Natural killer cell (primary cell): Measurements from ENCODE around the gene ACOT11. TPM values are rescaled to one million over a fixed set of nuclear protein-coding genes. Genes with fewer than 3 reads are reported as not detected.

Experiments used
- ATAC-seq, 3 donors: fragments of 150-1000 bp in 2 of 3; fragments of 200-7000 bp in 1 of 3; cut with Tn5 transposase; 1 replicate in 1 of 3; 2 replicates in 2 of 3; pipeline ENCODE4 v1.10.0; 2021; ENCODE audit warnings: mild to moderate bottlenecking in 2 of 3, moderate library complexity in 2 of 3
- DNase-seq, 2 donors: peaks; one replicate each; pipeline versions ENCODE4 v3.0.0 to v3.0.0-alpha.2; 2013 to 2021; ENCODE audit warnings: mixed read lengths in 1 of 2
- H3K27ac ChIP-seq: one replicate; pipeline ENCODE4 v1.5.1; 2013; ENCODE audit warnings: mild to moderate bottlenecking, low read length
- H3K27me3 ChIP-seq: one replicate; pipeline ENCODE4 v1.6.1; 2013; ENCODE audit warnings: low read length; ENCODE audit not compliant: control insufficient read depth, insufficient read depth
- H3K36me3 ChIP-seq: one replicate; pipeline ENCODE4 v1.6.1; 2013; ENCODE audit warnings: low read length; ENCODE audit not compliant: control insufficient read depth, insufficient read depth
- H3K4me1 ChIP-seq: one replicate; pipeline ENCODE4 v1.6.1; 2013; ENCODE audit warnings: low read length; ENCODE audit not compliant: control insufficient read depth, insufficient read depth
- H3K4me3 ChIP-seq: one replicate; pipeline ENCODE4 v1.5.1; 2013; ENCODE audit warnings: low read length
- H3K9me3 ChIP-seq: one replicate; pipeline ENCODE4 v1.6.1; 2013; ENCODE audit warnings: low read length; ENCODE audit not compliant: control insufficient read depth, insufficient read depth
- H3K27ac Mint-ChIP-seq, 2 donors: one replicate each; pipeline ENCODE4 v1.8.0; 2022; ENCODE audit warnings: mild to moderate bottlenecking in 2 of 2, mixed read lengths in 2 of 2, moderate library complexity in 1 of 2
- H3K27me3 Mint-ChIP-seq, 2 donors: one replicate each; pipeline ENCODE4 v1.8.0; 2022; ENCODE audit warnings: low read depth in 2 of 2, mixed read lengths in 2 of 2
- H3K36me3 Mint-ChIP-seq: one replicate; pipeline ENCODE4 v1.8.0; 2022; ENCODE audit warnings: mixed read lengths
- H3K4me1 Mint-ChIP-seq, 2 donors: one replicate each; pipeline ENCODE4 v1.8.0; 2022; ENCODE audit warnings: mixed read lengths in 2 of 2
- H3K4me3 Mint-ChIP-seq: one replicate; pipeline ENCODE4 v1.8.0; 2022; ENCODE audit warnings: mild to moderate bottlenecking, moderate library complexity, mixed read lengths
- H3K9me3 Mint-ChIP-seq, 2 donors: one replicate each; pipeline ENCODE4 v1.8.0; 2022; ENCODE audit warnings: mixed read lengths in 2 of 2
- WGBS: methylation state at CpG from one replicate; pipeline ENCODE4 v1.1.7; 2013; ENCODE audit warnings: missing lambda C conversion rate; ENCODE audit not compliant: insufficient coverage; 5-methylcytosine and 5-hydroxymethylcytosine counted together
- intact Hi-C: fragments of 100-400 bp; cut with micrococcal nuclease; formaldehyde crosslinking; loops from one replicate; pipeline ENCODE4 v1.14.2; 2022
- total RNA-seq, 4 donors: library from RNA; stranded (reverse); fragments of 120-200 nt in 1 of 4; gene quantifications; one replicate each; pipeline versions ENCODE4 v1.2.3 to v1.2.4, GENCODE V29; 2013 to 2022
- TF ChIP-seq, protein P1 (sequence below): fragments of 200-600 bp; IDR thresholded peaks from one replicate; pipeline ENCODE4 v1.8.0; 2022; ENCODE audit warnings: antibody characterized with exemption

The ACOT11 gene
- total RNA-seq, 3 donors from 2014 or later (not counting 1 experiment from before 2014, with no cell fraction given) = 0.61 to 1.2 (median 0.85) TPM

DNA sequence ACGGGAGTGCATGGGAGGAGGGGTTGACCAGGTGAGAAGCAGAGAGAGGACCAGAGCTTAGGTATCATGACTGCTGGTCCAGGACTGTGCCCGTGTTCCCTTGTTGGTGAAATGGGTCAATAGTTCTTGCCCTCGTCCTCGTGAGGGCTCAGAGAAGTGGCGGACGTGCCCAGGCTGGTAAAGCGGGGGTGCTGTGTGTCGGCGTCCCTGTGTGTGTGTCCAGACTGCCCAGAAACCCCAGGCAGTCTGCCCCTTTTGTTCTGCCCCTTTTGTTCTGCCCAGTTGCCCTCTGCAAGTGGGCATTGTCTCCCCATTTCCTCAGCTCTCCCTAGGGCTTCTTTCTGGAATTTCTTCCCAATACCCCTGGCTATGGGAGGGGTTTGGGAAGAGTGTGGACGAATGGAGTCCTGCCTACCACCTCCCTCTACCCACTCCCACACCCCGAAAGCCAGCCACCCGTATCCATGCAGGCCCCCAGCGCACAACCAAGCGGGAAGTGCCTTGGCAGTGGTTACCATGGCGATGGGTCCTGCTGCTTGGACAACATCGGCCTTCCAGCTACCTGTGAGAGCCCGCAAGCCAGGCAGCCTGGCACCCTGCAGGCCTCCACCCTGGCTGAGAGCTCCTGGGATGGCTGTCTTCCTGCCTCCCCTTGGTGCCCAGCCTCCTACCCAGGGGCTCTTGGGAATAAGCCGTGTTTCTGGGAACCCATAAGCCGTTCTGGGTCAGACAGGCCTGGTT lies 34.7 kb downstream of the ACOT11 start:
- H3K27ac ChIP-seq = no peak overlapping the region
- H3K9me3 ChIP-seq = no peaks in the 10 kb centered on the region
- no peak overlapping the region for H3K4me3 Mint-ChIP-seq
- H3K27ac Mint-ChIP-seq = no peak overlapping the region
- ATAC-seq (no peak), DNase-seq (no peak)
- no peaks in the 10 kb centered on the region for H3K36me3 ChIP-seq
- no peak overlapping the region for H3K4me3 ChIP-seq
- H3K27me3 Mint-ChIP-seq = no peaks in the 10 kb centered on the region
- H3K4me1 ChIP-seq = no peaks in the 10 kb centered on the region
- H3K36me3 Mint-ChIP-seq = no peaks in the 10 kb centered on the region
- H3K9me3 Mint-ChIP-seq = no peaks in the 10 kb centered on the region
- no peaks in the 10 kb centered on the region for H3K27me3 ChIP-seq
- WGBS = 89% methylated on average over 18 of the region's 19 CpGs
- intact Hi-C loops = no loop called here
- TF ChIP-seq, protein P1, sequence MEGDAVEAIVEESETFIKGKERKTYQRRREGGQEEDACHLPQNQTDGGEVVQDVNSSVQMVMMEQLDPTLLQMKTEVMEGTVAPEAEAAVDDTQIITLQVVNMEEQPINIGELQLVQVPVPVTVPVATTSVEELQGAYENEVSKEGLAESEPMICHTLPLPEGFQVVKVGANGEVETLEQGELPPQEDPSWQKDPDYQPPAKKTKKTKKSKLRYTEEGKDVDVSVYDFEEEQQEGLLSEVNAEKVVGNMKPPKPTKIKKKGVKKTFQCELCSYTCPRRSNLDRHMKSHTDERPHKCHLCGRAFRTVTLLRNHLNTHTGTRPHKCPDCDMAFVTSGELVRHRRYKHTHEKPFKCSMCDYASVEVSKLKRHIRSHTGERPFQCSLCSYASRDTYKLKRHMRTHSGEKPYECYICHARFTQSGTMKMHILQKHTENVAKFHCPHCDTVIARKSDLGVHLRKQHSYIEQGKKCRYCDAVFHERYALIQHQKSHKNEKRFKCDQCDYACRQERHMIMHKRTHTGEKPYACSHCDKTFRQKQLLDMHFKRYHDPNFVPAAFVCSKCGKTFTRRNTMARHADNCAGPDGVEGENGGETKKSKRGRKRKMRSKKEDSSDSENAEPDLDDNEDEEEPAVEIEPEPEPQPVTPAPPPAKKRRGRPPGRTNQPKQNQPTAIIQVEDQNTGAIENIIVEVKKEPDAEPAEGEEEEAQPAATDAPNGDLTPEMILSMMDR = no peak
- H3K4me1 Mint-ChIP-seq = no peaks in the 10 kb centered on the region

DNA sequence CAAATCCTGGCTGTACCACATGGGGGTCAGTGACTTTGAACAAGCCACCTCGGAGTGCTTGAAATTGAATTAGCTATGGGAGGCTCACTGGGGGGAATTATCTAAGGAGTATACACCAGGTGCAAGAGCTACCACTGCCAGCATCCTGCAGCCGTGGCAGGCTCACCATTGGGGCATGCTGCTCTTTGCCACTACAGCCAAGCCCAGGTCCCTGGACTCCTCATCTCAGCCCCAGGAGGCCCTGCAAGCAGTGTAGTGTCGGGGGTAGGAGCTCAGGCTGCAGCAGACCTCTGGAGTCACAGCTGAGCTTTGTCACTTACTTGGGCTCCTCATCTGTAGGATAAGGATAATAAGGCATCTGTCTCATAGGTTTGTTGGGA lies 35.3 kb downstream of the ACOT11 start:
- Mint-ChIP-seq H3K4me3 (no peak overlapping the region), H3K9me3 (no peaks in the 10 kb centered on the region), H3K27me3 (no peaks in the 10 kb centered on the region), H3K36me3 (no peaks in the 10 kb centered on the region), H3K27ac (no peak overlapping the region), H3K4me1 (peaks cover 2% of the 10 kb centered on the region in 2 donors)
- Histone ChIP-seq H3K4me1 (no peaks in the 10 kb centered on the region), H3K27ac (no peak overlapping the region), H3K27me3 (no peaks in the 10 kb centered on the region), H3K9me3 (no peaks in the 10 kb centered on the region), H3K36me3 (no peaks in the 10 kb centered on the region), H3K4me3 (no peak overlapping the region)
- intact Hi-C loops = no loop called here
- DNase-seq (no peak), ATAC-seq (no peak)
- TF ChIP-seq, protein P1 = no peak
- WGBS = 78% methylated on average over 3 of the region's 3 CpGs

DNA sequence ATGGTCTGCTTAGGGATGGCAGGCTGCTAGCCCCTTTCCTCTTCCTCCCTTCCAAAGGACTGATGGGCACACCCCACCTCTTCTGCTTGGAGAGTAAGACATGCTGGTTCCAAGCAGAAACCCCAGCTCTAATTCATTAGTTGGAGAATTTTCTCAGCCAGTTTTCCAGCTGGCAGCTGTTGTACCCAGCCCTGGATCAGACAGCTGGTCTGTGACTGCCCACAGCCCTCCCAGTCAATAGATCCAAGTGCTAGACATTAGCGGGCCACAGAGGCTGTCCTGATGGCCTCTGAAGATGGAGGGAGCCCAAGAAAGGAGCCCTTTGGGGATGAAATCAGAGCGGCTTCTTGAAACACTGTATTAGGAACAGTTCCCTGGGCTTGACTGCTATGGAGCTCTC lies 35.8 kb downstream of the ACOT11 start:
- Mint-ChIP-seq H3K4me3 (no peak overlapping the region), H3K27ac (no peak overlapping the region), H3K9me3 (no peaks in the 10 kb centered on the region), H3K36me3 (no peaks in the 10 kb centered on the region), H3K4me1 (peaks cover 6% of the 10 kb centered on the region in 2 donors), H3K27me3 (no peaks in the 10 kb centered on the region)
- H3K9me3 ChIP-seq = no peaks in the 10 kb centered on the region
- TF ChIP-seq, protein P1 = no peak
- H3K4me1 ChIP-seq = no peaks in the 10 kb centered on the region
- ATAC-seq (no peak), DNase-seq (no peak)
- intact Hi-C loops = no loop called here
- H3K4me3 ChIP-seq = no peak overlapping the region
- no peaks in the 10 kb centered on the region for H3K36me3 ChIP-seq
- no peak overlapping the region for H3K27ac ChIP-seq
- 90% methylated on average over 2 of the region's 2 CpGs for WGBS
- no peaks in the 10 kb centered on the region for H3K27me3 ChIP-seq

DNA sequence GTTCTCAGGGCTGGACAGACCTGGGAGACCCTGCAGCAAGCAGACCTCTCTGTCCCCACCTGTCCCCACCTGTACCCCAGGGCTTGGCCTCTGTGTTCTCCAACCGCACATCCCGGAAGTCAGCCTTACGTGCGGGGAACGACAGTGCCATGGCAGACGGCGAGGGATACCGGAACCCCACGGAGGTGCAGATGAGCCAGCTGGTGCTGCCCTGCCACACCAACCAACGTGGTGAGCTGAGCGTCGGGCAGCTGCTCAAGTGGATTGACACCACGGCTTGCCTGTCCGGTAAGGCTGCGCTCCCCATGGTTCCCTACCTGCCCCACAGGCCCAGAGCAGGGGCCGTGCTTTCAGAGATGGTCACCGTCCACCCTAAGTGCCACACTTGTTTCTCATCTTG lies 36.5 kb downstream of the ACOT11 start:
- Histone ChIP-seq H3K27me3 (no peaks in the 10 kb centered on the region), H3K36me3 (no peaks in the 10 kb centered on the region), H3K4me1 (no peaks in the 10 kb centered on the region), H3K9me3 (no peaks in the 10 kb centered on the region), H3K4me3 (no peak overlapping the region), H3K27ac (no peak overlapping the region)
- Mint-ChIP-seq H3K9me3 (no peaks in the 10 kb centered on the region), H3K4me1 (peaks cover 6% of the 10 kb centered on the region in 2 donors), H3K27me3 (no peaks in the 10 kb centered on the region), H3K27ac (no peak overlapping the region), H3K36me3 (no peaks in the 10 kb centered on the region), H3K4me3 (no peak overlapping the region)
- WGBS = 94% methylated on average over 17 of the region's 17 CpGs
- TF ChIP-seq, protein P1 = no peak
- intact Hi-C loops = no loop called here
- DNase-seq = no peak
- no peak for ATAC-seq
